Mesendoderm (in vitro differentiated cells): Measurements from ENCODE around the gene BIN2.
A peak's percentile ranks its signal among the peaks of the same experiment; 100 is the strongest.

Source experiments
- DNase-seq: peaks from one replicate; pipeline ENCODE4 v3.0.0; 2013
- H2AK5ac ChIP-seq: 2 replicates; pipeline ENCODE4 v1.6.1; 2013; ENCODE audit warnings: low read length, inconsistent platforms
- H2BK120ac ChIP-seq: 2 replicates; pipeline ENCODE4 v1.6.1; 2013; ENCODE audit warnings: low read depth, mild to moderate bottlenecking, low read length, moderate library complexity, mixed read lengths
- H2BK15ac ChIP-seq: replicated peaks from 2 replicates; pipeline ENCODE4 v1.6.1; 2013; ENCODE audit warnings: low read depth, mild to moderate bottlenecking, moderate library complexity
- H2BK5ac ChIP-seq: 2 replicates; pipeline ENCODE4 v1.6.1; 2013; ENCODE audit warnings: low read length, inconsistent platforms
- H3K18ac ChIP-seq: 2 replicates; pipeline ENCODE4 v1.6.1; 2013; ENCODE audit warnings: mild to moderate bottlenecking, low read length, mixed read lengths
- H3K23ac ChIP-seq: one replicate; pipeline ENCODE4 v1.6.1; 2013; ENCODE audit warnings: low read length
- H3K27ac ChIP-seq: 2 replicates; pipeline ENCODE4 v1.5.1; 2013; ENCODE audit warnings: low read depth, mild to moderate bottlenecking, inconsistent platforms, low read length, moderate library complexity
- H3K27me3 ChIP-seq: 2 replicates; pipeline ENCODE4 v1.6.1; 2013; ENCODE audit warnings: low read length, control low read depth, mild to moderate bottlenecking, inconsistent platforms; ENCODE audit not compliant: insufficient read depth, poor library complexity
- H3K36me3 ChIP-seq: 2 replicates; pipeline ENCODE4 v1.6.1; 2013; ENCODE audit warnings: low read length, inconsistent platforms; ENCODE audit not compliant: control insufficient read depth, insufficient read depth
- H3K4ac ChIP-seq: one replicate; pipeline ENCODE4 v1.6.1; 2013; ENCODE audit warnings: low read depth, mild to moderate bottlenecking, low read length, moderate library complexity
- H3K4me1 ChIP-seq: 2 replicates; pipeline ENCODE4 v1.6.1; 2013; ENCODE audit warnings: low read depth, low read length, inconsistent platforms; ENCODE audit not compliant: control insufficient read depth
- H3K4me2 ChIP-seq: 2 replicates; pipeline ENCODE4 v1.6.1; 2013; ENCODE audit warnings: low read length
- H3K4me3 ChIP-seq: 2 replicates; pipeline ENCODE4 v1.5.1; 2013; ENCODE audit warnings: mild to moderate bottlenecking, low read length
- H3K56ac ChIP-seq: one replicate; pipeline ENCODE4 v1.6.1; 2013; ENCODE audit warnings: low read length
- H3K79me1 ChIP-seq: 2 replicates; pipeline ENCODE4 v1.6.1; 2013; ENCODE audit warnings: low read length, inconsistent platforms
- H3K79me2 ChIP-seq: 2 replicates; pipeline ENCODE4 v1.6.1; 2013; ENCODE audit warnings: mild to moderate bottlenecking, low read length; ENCODE audit not compliant: control insufficient read depth, insufficient read depth
- H3K9ac ChIP-seq: 2 replicates; pipeline ENCODE4 v1.6.1; 2013; ENCODE audit warnings: low read length, inconsistent platforms
- H4K5ac ChIP-seq: one replicate; pipeline ENCODE4 v1.6.1; 2013; ENCODE audit warnings: low read length
- H4K8ac ChIP-seq: one replicate; pipeline ENCODE4 v1.6.1; 2013; ENCODE audit warnings: low read depth, mild to moderate bottlenecking, control low read depth, low read length, moderate library complexity
- WGBS: extraction: QIAGEN DNeasy Blood & Tissue Kit; methylation state at CpG from one replicate; pipeline ENCODE4 v1.1.7; 2013; ENCODE audit warnings: low lambda C conversion rate, missing lambda C conversion rate; ENCODE audit not compliant: insufficient coverage; ENCODE audit errors: extremely low coverage; 5-methylcytosine and 5-hydroxymethylcytosine counted together

The BIN2 gene

DNA sequence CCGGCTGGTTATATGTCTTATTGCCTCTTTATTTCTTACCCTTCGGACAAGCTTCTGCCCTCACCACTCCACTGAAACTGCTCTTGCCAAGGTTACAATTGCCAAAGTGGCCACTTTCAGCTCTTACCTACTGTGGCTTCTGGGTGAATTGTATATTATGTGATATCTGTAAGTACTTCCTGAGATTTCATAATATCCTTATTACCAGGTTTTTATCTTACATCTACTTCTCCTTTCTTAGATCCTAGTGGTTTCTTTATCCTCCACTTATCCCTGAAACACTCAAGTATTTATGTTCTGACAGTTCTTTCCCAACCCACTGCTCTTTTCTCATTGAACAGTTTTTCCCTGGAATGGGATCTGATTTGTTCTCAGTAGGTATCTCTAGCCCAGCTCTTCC, 12.0 kb upstream of the BIN2 start:
- H3K18ac ChIP-seq, result no peak overlapping the region
- no CpG with 5 or more reads among the region's 2 CpGs for WGBS

DNA sequence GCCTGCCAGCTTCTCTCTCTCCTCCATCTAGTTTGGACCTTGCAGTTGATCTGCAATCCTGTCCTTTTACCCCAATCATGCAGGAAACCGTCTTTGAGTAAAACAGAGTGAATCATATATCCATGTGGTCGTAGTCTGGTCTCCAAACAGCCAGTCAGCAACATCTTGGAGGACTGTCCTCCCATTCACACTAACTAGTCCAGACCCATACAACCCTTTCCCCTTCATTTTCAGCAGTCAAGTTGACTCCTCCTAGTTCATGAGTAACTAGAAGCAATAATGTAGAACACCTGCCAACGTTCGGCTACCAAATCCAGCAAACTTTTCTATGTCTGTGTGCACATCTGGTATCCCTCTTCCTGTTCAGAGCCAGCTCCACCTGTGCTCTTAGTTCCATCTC, 10.8 kb upstream of the BIN2 start:
- H3K4me3 ChIP-seq, result no peak overlapping the region
- H4K5ac ChIP-seq, result no peak overlapping the region
- H3K36me3 ChIP-seq, result no peaks in the 10 kb centered on the region
- H3K23ac ChIP-seq, result no peak overlapping the region
- no peaks in the 10 kb centered on the region for H3K4me1 ChIP-seq
- no peak overlapping the region for H2BK120ac ChIP-seq
- no CpG with 5 or more reads among the region's 4 CpGs for WGBS
- no peak overlapping the region for H3K9ac ChIP-seq
- H3K56ac ChIP-seq, result no peak overlapping the region
- no peak overlapping the region for H3K18ac ChIP-seq
- no peak overlapping the region for H2BK5ac ChIP-seq
- DNase-seq, result no peak
- no peak overlapping the region for H3K27ac ChIP-seq
- H3K4ac ChIP-seq, result no peak overlapping the region
- no peak overlapping the region for H2BK15ac ChIP-seq
- no peak overlapping the region for H2AK5ac ChIP-seq
- no peak overlapping the region for H3K4me2 ChIP-seq
- no peak overlapping the region for H4K8ac ChIP-seq
- no peaks in the 10 kb centered on the region for H3K79me1 ChIP-seq
- H3K79me2 ChIP-seq, result no peaks in the 10 kb centered on the region
- no peaks in the 10 kb centered on the region for H3K27me3 ChIP-seq

More for the DNA sequence above, 12.0 kb upstream of the BIN2 start:
- H3K4me3 ChIP-seq, result no peak overlapping the region
- no peak overlapping the region for H3K4ac ChIP-seq
- no peak overlapping the region for H2BK15ac ChIP-seq
- no peak overlapping the region for H3K56ac ChIP-seq
- H4K8ac ChIP-seq, result no peak overlapping the region
- H3K4me1 ChIP-seq, result no peaks in the 10 kb centered on the region
- no peaks in the 10 kb centered on the region for H3K36me3 ChIP-seq
- H3K27ac ChIP-seq, result no peak overlapping the region
- no peak overlapping the region for H3K9ac ChIP-seq
- no peak overlapping the region for H2AK5ac ChIP-seq
- H3K79me1 ChIP-seq, result no peaks in the 10 kb centered on the region
- H3K79me2 ChIP-seq, result no peaks in the 10 kb centered on the region
- no peak for DNase-seq
- H3K27me3 ChIP-seq, result no peaks in the 10 kb centered on the region
- H3K4me2 ChIP-seq, result no peak overlapping the region
- no peak overlapping the region for H2BK120ac ChIP-seq
- H2BK5ac ChIP-seq, result no peak overlapping the region
- H4K5ac ChIP-seq, result no peak overlapping the region
- no peak overlapping the region for H3K23ac ChIP-seq

DNA sequence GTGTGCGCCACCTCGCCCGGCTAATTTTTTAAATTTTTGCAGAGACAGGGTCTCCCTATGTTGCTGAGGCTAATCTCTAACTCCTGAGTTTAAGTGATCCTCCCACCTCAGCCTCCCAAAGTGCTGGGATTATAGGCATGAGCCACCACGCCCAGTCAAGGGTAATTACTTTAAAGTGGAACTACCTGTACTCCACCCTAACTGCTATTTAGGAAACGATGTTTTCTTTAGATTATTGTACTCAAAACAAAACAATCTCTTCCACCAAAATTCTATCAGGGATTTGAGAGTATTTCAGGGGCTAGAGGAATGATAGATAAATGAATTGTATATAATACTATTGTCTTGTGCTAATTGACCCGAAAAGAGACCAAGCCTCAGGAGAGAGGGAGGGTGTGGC, 9.6 kb upstream of the BIN2 start:
- no peak overlapping the region for H2AK5ac ChIP-seq
- no CpG with 5 or more reads among the region's 6 CpGs for WGBS
- no peak for DNase-seq

DNA sequence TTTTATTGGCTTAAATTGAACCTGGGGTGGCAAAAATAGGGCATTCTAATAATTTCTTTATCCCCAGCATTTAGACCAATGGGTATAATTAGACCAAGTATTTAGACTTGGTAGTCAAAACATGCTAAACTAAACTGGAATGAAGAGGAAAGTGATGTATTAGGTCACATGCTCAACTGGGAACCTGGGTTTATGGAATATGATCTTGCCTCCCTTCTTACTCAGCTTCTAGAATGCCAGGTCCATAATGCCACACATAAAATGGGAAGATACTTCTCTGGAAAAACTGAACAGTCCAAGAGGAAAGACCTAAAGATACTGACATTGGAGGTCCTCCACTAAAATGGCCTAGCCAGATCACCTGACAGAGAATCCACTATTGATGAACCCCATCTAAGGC, 6.2 kb upstream of the BIN2 start:
- no peaks in the 10 kb centered on the region for H3K36me3 ChIP-seq
- no peaks in the 10 kb centered on the region for H3K4me1 ChIP-seq
- no peak overlapping the region for H2AK5ac ChIP-seq
- H2BK5ac ChIP-seq, result no peak overlapping the region
- H3K27ac ChIP-seq, result no peak overlapping the region
- no peak overlapping the region for H3K18ac ChIP-seq
- H3K79me2 ChIP-seq, result no peaks in the 10 kb centered on the region
- H4K5ac ChIP-seq, result no peak overlapping the region
- H4K8ac ChIP-seq, result no peak overlapping the region
- H3K23ac ChIP-seq, result no peak overlapping the region
- H3K4ac ChIP-seq, result no peak overlapping the region
- H3K4me2 ChIP-seq, result no peak overlapping the region
- H3K27me3 ChIP-seq, result no peaks in the 10 kb centered on the region
- H2BK15ac ChIP-seq, result no peak overlapping the region
- no peak for DNase-seq
- no peak overlapping the region for H3K56ac ChIP-seq
- no peak overlapping the region for H3K9ac ChIP-seq
- no peak overlapping the region for H2BK120ac ChIP-seq
- H3K4me3 ChIP-seq, result no peak overlapping the region
- no peaks in the 10 kb centered on the region for H3K79me1 ChIP-seq

More for the DNA sequence above, 9.6 kb upstream of the BIN2 start:
- Histone ChIP-seq H3K4me1 (no peaks in the 10 kb centered on the region), H3K18ac (no peak overlapping the region), H2BK120ac (no peak overlapping the region), H3K56ac (no peak overlapping the region), H3K9ac (no peak overlapping the region), H3K36me3 (no peaks in the 10 kb centered on the region), H4K8ac (no peak overlapping the region), H3K79me2 (no peaks in the 10 kb centered on the region), H4K5ac (no peak overlapping the region), H3K4ac (no peak overlapping the region), H3K27me3 (no peaks in the 10 kb centered on the region), H3K4me2 (no peak overlapping the region), H2BK15ac (no peak overlapping the region), H2BK5ac (no peak overlapping the region), H3K27ac (no peak overlapping the region), H3K4me3 (no peak overlapping the region), H3K79me1 (no peaks in the 10 kb centered on the region), H3K23ac (no peak overlapping the region)

DNA sequence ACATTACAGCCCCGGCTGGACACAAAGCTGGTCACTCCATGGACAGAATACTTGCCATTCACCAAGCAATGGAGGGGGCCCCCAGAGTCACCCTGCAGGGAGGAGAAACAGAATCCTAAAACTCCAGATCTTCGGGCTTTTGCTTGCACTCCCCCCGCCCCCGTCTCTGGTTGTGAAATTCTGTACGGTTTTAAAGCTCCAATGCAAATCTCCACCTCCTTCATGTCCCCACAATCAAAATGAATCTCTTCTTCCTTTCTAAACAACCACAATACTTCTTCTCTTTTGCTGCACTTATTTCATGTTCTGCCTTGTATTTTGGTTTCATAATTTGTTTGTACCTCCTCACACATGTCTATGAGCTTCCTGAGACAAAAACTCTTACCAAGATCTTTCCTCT, 5.8 kb upstream of the BIN2 start:
- Histone ChIP-seq H2BK5ac (no peak overlapping the region), H3K4me2 (no peak overlapping the region), H3K4me1 (no peaks in the 10 kb centered on the region), H3K56ac (no peak overlapping the region), H3K79me1 (no peaks in the 10 kb centered on the region), H3K23ac (no peak overlapping the region), H3K9ac (no peak overlapping the region), H3K36me3 (no peaks in the 10 kb centered on the region), H4K8ac (no peak overlapping the region), H2AK5ac (no peak overlapping the region), H2BK15ac (no peak overlapping the region), H3K79me2 (no peaks in the 10 kb centered on the region), H4K5ac (no peak overlapping the region), H3K4me3 (no peak overlapping the region), H3K27ac (no peak overlapping the region), H2BK120ac (no peak overlapping the region), H3K4ac (peak overlapping the region; percentile 25), H3K18ac (no peak overlapping the region), H3K27me3 (no peaks in the 10 kb centered on the region)
- WGBS, result no CpG with 5 or more reads among the region's 5 CpGs
- no peak for DNase-seq

DNA sequence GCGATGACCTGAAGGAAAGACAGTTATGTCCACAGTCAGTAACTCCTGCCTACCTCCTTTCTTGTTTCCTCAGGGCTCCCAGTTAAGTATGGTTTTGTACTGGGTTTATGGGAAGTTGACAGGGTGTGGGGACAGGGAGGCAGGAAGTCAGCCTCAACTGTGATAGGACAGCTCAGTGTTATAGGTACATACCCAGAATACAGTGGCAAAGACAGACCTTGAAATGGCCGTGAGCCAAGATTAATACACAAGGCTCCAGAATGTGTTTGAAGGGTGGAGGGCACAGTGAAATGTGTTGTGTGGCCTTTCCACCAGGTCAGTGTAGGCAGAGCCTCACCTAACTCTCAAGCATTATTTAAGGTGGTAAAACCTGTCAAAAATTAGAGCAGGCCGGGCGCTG, 4.6 kb upstream of the BIN2 start:
- no peak overlapping the region for H2BK120ac ChIP-seq
- WGBS, result no CpG with 5 or more reads among the region's 4 CpGs
- no peak overlapping the region for H3K56ac ChIP-seq
- no peak overlapping the region for H3K18ac ChIP-seq
- no peak overlapping the region for H2BK5ac ChIP-seq
- no peak overlapping the region for H3K27ac ChIP-seq
- no peak overlapping the region for H4K5ac ChIP-seq
- no peak overlapping the region for H3K9ac ChIP-seq
- H3K4me3 ChIP-seq, result no peak overlapping the region
- no peaks in the 10 kb centered on the region for H3K79me1 ChIP-seq
- H3K79me2 ChIP-seq, result no peaks in the 10 kb centered on the region
- no peak overlapping the region for H3K4me2 ChIP-seq
- no peaks in the 10 kb centered on the region for H3K36me3 ChIP-seq
- no peaks in the 10 kb centered on the region for H3K27me3 ChIP-seq
- no peaks in the 10 kb centered on the region for H3K4me1 ChIP-seq
- H2BK15ac ChIP-seq, result no peak overlapping the region
- DNase-seq, result no peak
- no peak overlapping the region for H2AK5ac ChIP-seq
- no peak overlapping the region for H3K23ac ChIP-seq
- no peak overlapping the region for H3K4ac ChIP-seq
- no peak overlapping the region for H4K8ac ChIP-seq
